Suprapubic skin (tissue), 4 donors: ENCODE results near the gene SDHAF3. TPM values are rescaled to one million over a fixed set of nuclear protein-coding genes. Genes with fewer than 3 reads are reported as not detected.
"Not testable (repeated sequence)": the region's sequence is repeated elsewhere in the genome, so short reads cannot be mapped to it uniquely, and the experiment has no call there.

Experiments used
- DNase-seq, 2 donors: peaks; one replicate each; pipeline ENCODE4 v3.0.0-alpha.2; 2019; ENCODE audit warnings: low spot score in 2 of 2
- H3K27ac ChIP-seq: fragments of 200-600 bp; sonication (generic); one replicate; pipeline ENCODE4 v1.5.1; 2019
- H3K27me3 ChIP-seq: fragments of 200-600 bp; sonication (generic); one replicate; pipeline ENCODE4 v1.5.1; 2019
- H3K36me3 ChIP-seq: fragments of 200-600 bp; sonication (generic); one replicate; pipeline ENCODE4 v1.5.1; 2019
- H3K4me1 ChIP-seq: fragments of 200-600 bp; sonication (generic); one replicate; pipeline ENCODE4 v1.5.1; 2019
- H3K4me3 ChIP-seq: fragments of 200-600 bp; sonication (generic); one replicate; pipeline ENCODE4 v1.5.1; 2019; ENCODE audit warnings: mild to moderate bottlenecking
- H3K9me3 ChIP-seq: fragments of 200-600 bp; sonication (generic); one replicate; pipeline ENCODE4 v1.5.1; 2019
- EP300 ChIP-seq: sonication (generic); formaldehyde crosslinking; IDR thresholded peaks from one replicate; pipeline ENCODE4 v1.6.1; 2017; ENCODE audit warnings: antibody characterized with exemption
- POLR2A ChIP-seq, 2 donors: fragments of 450-650 bp; IDR thresholded peaks; one replicate each; pipeline ENCODE4 v1.6.1; 2017; ENCODE audit warnings: antibody characterized with exemption in 2 of 2, mild to moderate bottlenecking in 2 of 2, moderate library complexity in 2 of 2
- POLR2AphosphoS5 ChIP-seq, 3 donors: sonication (generic); formaldehyde crosslinking; IDR thresholded peaks; one replicate each; pipeline ENCODE4 v1.6.1; 2017; ENCODE audit warnings: antibody characterized with exemption in 3 of 3
- WGBS: methylation state at CpG from one replicate; pipeline ENCODE4 v1.1.5; 2018; 5-methylcytosine and 5-hydroxymethylcytosine counted together
- total RNA-seq, 4 donors: library from RNA; depleted of rRNA; stranded (reverse); fragments of >200 nt; gene quantifications; one replicate each; pipeline ENCODE4 v1.1.0, GENCODE V29; 2016
- TF ChIP-seq, protein P1 (sequence below), 2 donors: fragments of 200-600 bp in 1 of 2; fragments of 450-650 bp in 1 of 2; sonication (generic) in 1 of 2; IDR thresholded peaks; one replicate each; pipeline ENCODE4 v1.5.1; 2016 to 2019; ENCODE audit warnings: antibody characterized with exemption in 2 of 2, mild to moderate bottlenecking in 1 of 2, moderate library complexity in 1 of 2

SDHAF3 gene
- total RNA-seq, 4 donors from 2014 or later = 8.9 to 12.1 (median 10.1) TPM

DNA sequence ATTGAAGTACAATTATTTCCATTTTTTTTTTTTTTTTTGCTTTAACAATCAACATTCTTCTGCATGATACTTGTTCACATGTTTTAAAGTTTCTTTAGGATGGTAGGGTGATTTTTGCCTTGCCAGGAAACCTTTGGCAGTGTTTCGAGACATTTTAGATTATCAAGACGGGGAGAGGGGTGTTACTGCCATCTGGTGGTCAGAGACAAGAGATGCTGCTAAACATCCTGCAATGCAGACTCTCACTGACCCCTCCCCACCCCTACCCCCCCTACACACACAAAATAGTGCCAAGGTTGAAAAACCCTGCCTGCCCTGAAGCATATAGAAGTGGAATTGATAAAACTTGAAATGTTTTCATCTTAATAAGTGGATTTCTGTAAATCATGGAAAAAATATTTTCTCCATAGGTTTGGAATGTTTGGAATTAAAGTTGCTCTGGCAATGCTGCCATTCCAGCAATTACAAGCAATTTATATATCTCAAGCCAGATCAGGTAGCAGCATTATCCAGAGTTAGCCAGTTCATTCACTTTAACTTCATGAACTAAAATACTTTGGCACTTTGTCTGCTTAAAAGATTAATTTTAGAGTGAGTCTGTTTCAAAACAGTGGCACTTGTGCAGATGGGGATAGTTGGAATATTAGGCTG lies 62.1 kb downstream of the SDHAF3 start:
- Histone ChIP-seq H3K27me3 (no peaks in the 10 kb centered on the region), H3K9me3 (no peaks in the 10 kb centered on the region), H3K4me3 (no peak overlapping the region), H3K4me1 (no peaks in the 10 kb centered on the region), H3K36me3 (no peaks in the 10 kb centered on the region), H3K27ac (no peak overlapping the region)
- 7% methylated on average over 2 of the region's 2 CpGs for WGBS
- TF ChIP-seq, protein P1, sequence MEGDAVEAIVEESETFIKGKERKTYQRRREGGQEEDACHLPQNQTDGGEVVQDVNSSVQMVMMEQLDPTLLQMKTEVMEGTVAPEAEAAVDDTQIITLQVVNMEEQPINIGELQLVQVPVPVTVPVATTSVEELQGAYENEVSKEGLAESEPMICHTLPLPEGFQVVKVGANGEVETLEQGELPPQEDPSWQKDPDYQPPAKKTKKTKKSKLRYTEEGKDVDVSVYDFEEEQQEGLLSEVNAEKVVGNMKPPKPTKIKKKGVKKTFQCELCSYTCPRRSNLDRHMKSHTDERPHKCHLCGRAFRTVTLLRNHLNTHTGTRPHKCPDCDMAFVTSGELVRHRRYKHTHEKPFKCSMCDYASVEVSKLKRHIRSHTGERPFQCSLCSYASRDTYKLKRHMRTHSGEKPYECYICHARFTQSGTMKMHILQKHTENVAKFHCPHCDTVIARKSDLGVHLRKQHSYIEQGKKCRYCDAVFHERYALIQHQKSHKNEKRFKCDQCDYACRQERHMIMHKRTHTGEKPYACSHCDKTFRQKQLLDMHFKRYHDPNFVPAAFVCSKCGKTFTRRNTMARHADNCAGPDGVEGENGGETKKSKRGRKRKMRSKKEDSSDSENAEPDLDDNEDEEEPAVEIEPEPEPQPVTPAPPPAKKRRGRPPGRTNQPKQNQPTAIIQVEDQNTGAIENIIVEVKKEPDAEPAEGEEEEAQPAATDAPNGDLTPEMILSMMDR (IDR thresholded peaks at IDR 0.05) = peak in 1 of 2 donors; percentile 77
- no peak for TF ChIP-seq POLR2A (IDR thresholded peaks at IDR 0.05)
- no peak for DNase-seq

DNA sequence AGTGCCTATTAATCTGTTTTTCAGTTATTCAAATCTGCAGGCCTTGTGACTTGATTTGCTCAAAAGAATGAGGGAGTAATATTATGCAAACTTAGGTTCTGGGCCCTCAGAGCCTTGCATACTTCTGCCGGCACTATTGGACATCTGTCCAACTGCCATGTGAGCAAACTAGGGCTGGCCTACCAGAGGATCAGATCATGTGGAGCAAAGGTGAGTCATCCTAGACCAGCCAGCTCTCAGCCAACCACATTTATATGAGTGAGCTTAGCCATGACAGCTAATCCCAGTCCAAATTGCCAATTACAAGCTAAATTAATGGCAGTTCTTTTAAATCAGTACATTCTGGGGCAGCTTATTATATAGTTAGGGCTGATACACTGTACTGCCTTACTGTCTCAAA lies 69.6 kb downstream of the SDHAF3 start:
- Histone ChIP-seq H3K9me3 (no peaks in the 10 kb centered on the region), H3K27me3 (no peaks in the 10 kb centered on the region), H3K27ac (no peak overlapping the region), H3K36me3 (no peaks in the 10 kb centered on the region), H3K4me1 (no peaks in the 10 kb centered on the region), H3K4me3 (no peak overlapping the region)
- TF ChIP-seq, protein P1 (IDR thresholded peaks at IDR 0.05) = no peak
- TF ChIP-seq POLR2AphosphoS5 (IDR thresholded peaks at IDR 0.05) (no peak), EP300 (no peak), POLR2A (IDR thresholded peaks at IDR 0.05) (no peak)
- WGBS = 84% methylated on average over 1 of the region's 1 CpG
- no peak for DNase-seq

GRCh38 chr7:97196174-97196573 lies 78.7 kb downstream of the SDHAF3 start:
- H3K36me3 ChIP-seq, H3K27ac ChIP-seq, DNase-seq, H3K27me3 ChIP-seq, H3K4me3 ChIP-seq, H3K4me1 ChIP-seq, H3K9me3 ChIP-seq: not testable (repeated sequence)
- WGBS = 66% methylated on average over 2 of the region's 2 CpGs

- Histone ChIP-seq H3K9me3 (peaks cover 6% of the 10 kb centered on the region), H3K36me3 (no peaks in the 10 kb centered on the region), H3K4me3 (no peak overlapping the region), H3K27ac (no peak overlapping the region), H3K27me3 (no peaks in the 10 kb centered on the region), H3K4me1 (no peaks in the 10 kb centered on the region)
- WGBS = 85% methylated on average over 3 of the region's 3 CpGs
- no peak for DNase-seq
- TF ChIP-seq POLR2AphosphoS5 (IDR thresholded peaks at IDR 0.05) (no peak), EP300 (no peak), POLR2A (IDR thresholded peaks at IDR 0.05) (no peak)
- TF ChIP-seq, protein P1 (IDR thresholded peaks at IDR 0.05) = no peak
These were observed 81.1 kb downstream of the SDHAF3 start for GRCh38 chr7:97198596-97198995.

- H3K4me3 ChIP-seq = no peak overlapping the region
- no peak for DNase-seq
- no peaks in the 10 kb centered on the region for H3K27me3 ChIP-seq
- H3K9me3 ChIP-seq = peaks cover 6% of the 10 kb centered on the region
- no peaks in the 10 kb centered on the region for H3K4me1 ChIP-seq
- no peak overlapping the region for H3K27ac ChIP-seq
- no peaks in the 10 kb centered on the region for H3K36me3 ChIP-seq
- TF ChIP-seq POLR2AphosphoS5 (IDR thresholded peaks at IDR 0.05) (no peak), EP300 (no peak), POLR2A (IDR thresholded peaks at IDR 0.05) (no peak)
- TF ChIP-seq, protein P1 (IDR thresholded peaks at IDR 0.05) = no peak
- WGBS = 86% methylated on average over 2 of the region's 2 CpGs
These were observed 82.5 kb downstream of the SDHAF3 start for GRCh38 chr7:97200018-97200417.

DNA sequence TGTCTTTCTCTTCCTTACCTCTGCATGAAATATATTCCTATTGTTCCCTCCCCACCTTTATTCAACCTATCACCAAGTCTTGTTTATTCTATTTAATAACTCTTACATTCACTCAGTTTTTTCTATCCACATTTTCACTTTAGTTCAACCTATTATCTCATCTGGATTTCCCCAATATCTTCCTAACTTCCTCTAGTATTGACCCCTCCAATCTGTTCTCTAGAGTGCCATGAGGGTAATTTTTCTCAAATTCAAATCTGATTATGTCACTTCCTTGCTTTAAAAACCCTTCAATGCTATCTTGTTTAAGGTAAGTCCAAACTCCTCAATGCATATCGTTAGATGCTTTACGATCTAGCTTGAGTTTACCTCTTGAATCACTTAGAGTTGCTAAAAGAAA lies 86.5 kb downstream of the SDHAF3 start:
- TF ChIP-seq, protein P1 (IDR thresholded peaks at IDR 0.05) = no peak
- TF ChIP-seq EP300 = no peak
- TF ChIP-seq POLR2AphosphoS5 (IDR thresholded peaks at IDR 0.05) = no peak
- TF ChIP-seq POLR2A (IDR thresholded peaks at IDR 0.05) = no peak
- Histone ChIP-seq H3K27ac (no peak overlapping the region), H3K27me3 (no peaks in the 10 kb centered on the region), H3K4me1 (no peaks in the 10 kb centered on the region), H3K9me3 (peaks cover under 1% of the 10 kb centered on the region), H3K36me3 (no peaks in the 10 kb centered on the region), H3K4me3 (no peak overlapping the region)
- no peak for DNase-seq
- WGBS = 88% methylated on average over 2 of the region's 2 CpGs
